HG03432 (cell line): Measurements from ENCODE around the gene LBH.

Experiments used
- ATAC-seq: cut with Tn5 transposase; IDR thresholded peaks from one replicate; pipeline ENCODE4 v1.9.1; 2021; ENCODE audit warnings: mild to moderate bottlenecking, moderate library complexity; ENCODE audit not compliant: unreplicated experiment

The LBH gene

GRCh38 chr2:30234180-30234971 is 3.0 kb downstream of the LBH start:
- no peak for ATAC-seq

- ATAC-seq = no peak
These were observed 3.8 kb downstream of the LBH start for GRCh38 chr2:30235008-30235655.

- ATAC-seq = no peak
These were observed 4.7 kb downstream of the LBH start for GRCh38 chr2:30235859-30236535.

GRCh38 chr2:30236591-30237238 is 5.4 kb downstream of the LBH start:
- no peak for ATAC-seq

GRCh38 chr2:30237239-30237965 is 6.1 kb downstream of the LBH start:
- no peak for ATAC-seq

GRCh38 chr2:30237966-30238800 is 6.8 kb downstream of the LBH start:
- no peak for ATAC-seq

- no peak for ATAC-seq
These were observed 8.1 kb downstream of the LBH start for GRCh38 chr2:30239308-30239985.

- ATAC-seq = no peak
These were observed 8.8 kb downstream of the LBH start for GRCh38 chr2:30239986-30240752.

- no peak for ATAC-seq
These were observed 11.9 kb downstream of the LBH start for GRCh38 chr2:30243231-30243630.

- ATAC-seq = no peak
These were observed 14.0 kb downstream of the LBH start for GRCh38 chr2:30245364-30245763.

GRCh38 chr2:30248791-30249190 is 17.5 kb downstream of the LBH start:
- no peak for ATAC-seq

- no peak for ATAC-seq
These were observed 18.0 kb downstream of the LBH start for GRCh38 chr2:30249354-30249753.

- ATAC-seq = no peak
These were observed 19.1 kb downstream of the LBH start for GRCh38 chr2:30250421-30250820.

GRCh38 chr2:30252723-30253701 is 21.7 kb downstream of the LBH start:
- no peak for ATAC-seq

GRCh38 chr2:30253873-30254684 is 22.7 kb downstream of the LBH start:
- ATAC-seq = no peak

GRCh38 chr2:30254685-30255001 is 23.3 kb downstream of the LBH start:
- no peak for ATAC-seq

- ATAC-seq = no peak
These were observed 23.7 kb downstream of the LBH start for GRCh38 chr2:30255026-30255425.
